ENCODE data around the gene PREPL. TPM values are rescaled to one million over a fixed set of nuclear protein-coding genes. Genes with fewer than 3 reads are reported as not detected.

Gene PREPL
- total and polyA plus RNA-seq, 2 of the 8 experiments (the other 6 are each of a cell fraction or from before 2014, with no cell fraction given): 13.6 to 38.9 TPM

DNA sequence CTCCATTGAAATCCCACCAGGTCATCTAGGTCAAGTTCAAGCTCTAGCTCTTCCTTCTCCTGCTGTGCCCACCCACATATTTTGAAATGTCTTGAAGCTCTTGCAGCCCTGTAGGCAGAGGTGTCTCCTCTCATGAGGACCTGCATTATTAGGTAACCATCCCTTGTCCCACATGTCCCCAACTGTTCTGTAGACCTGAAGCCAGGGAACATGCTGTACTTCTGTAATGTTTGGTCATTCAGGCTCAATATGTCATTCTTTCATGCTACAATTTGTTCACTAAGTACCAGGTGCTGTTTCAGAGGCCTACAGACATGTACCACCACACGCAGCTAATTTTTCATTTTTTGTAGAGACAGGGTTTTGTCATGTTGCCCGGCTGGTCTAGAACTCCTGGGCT is 63.9 kb downstream of the PREPL start (continued):
- TF ChIP-seq, protein P1, sequence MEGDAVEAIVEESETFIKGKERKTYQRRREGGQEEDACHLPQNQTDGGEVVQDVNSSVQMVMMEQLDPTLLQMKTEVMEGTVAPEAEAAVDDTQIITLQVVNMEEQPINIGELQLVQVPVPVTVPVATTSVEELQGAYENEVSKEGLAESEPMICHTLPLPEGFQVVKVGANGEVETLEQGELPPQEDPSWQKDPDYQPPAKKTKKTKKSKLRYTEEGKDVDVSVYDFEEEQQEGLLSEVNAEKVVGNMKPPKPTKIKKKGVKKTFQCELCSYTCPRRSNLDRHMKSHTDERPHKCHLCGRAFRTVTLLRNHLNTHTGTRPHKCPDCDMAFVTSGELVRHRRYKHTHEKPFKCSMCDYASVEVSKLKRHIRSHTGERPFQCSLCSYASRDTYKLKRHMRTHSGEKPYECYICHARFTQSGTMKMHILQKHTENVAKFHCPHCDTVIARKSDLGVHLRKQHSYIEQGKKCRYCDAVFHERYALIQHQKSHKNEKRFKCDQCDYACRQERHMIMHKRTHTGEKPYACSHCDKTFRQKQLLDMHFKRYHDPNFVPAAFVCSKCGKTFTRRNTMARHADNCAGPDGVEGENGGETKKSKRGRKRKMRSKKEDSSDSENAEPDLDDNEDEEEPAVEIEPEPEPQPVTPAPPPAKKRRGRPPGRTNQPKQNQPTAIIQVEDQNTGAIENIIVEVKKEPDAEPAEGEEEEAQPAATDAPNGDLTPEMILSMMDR (IDR thresholded peaks at IDR 0.05; ENCODE audit: control extremely low read depth in 1 of 3, insufficient read depth in 1 of 3, low read depth in 1 of 3, low read length in 3 of 3): no peak
- no peak for TF ChIP-seq SP1 (IDR thresholded peaks at IDR 0.05; ENCODE audit: low read depth, low read length)
- TF ChIP-seq CBX5 (IDR thresholded peaks at IDR 0.05; ENCODE audit: low read depth, low read length): no peak
- no peak for TF ChIP-seq SP4 (IDR thresholded peaks at IDR 0.05; ENCODE audit: low read length)
- TF ChIP-seq GTF2F1 (IDR thresholded peaks at IDR 0.05; ENCODE audit: borderline replicate concordance, low read depth, low read length): no peak
- TF ChIP-seq BACH1 (IDR thresholded peaks at IDR 0.05; ENCODE audit: low read length): no peak
- no peak for TF ChIP-seq MAFK (IDR thresholded peaks at IDR 0.05; ENCODE audit: low read depth, low read length)

Measured in H1 (cell line).